H1 (cell line): ENCODE results near the gene PILRB. TPM values are rescaled to one million over a fixed set of nuclear protein-coding genes. Genes with fewer than 3 reads are reported as not detected.

Experiments
- CTCF ChIA-PET: fragments of 300-600 bp; sonication (Branson Sonifier 250); formaldehyde crosslinking; loops from one replicate; lab custom pipeline; 2021; ENCODE audit not compliant: partially characterized antibody; lab: Charles Lee
- POLR2A ChIA-PET: fragments of 300-600 bp; sonication (Branson Sonifier 250); formaldehyde crosslinking; loops from one replicate; lab custom pipeline; 2021; ENCODE audit warnings: inconsistent platforms; ENCODE audit not compliant: partially characterized antibody; lab: Charles Lee
- DNase-seq, 2 experiments: peaks; one replicate each; pipeline versions ENCODE4 v3.0.0 to v3.0.0-alpha.2; 2010 to 2022; ENCODE audit warnings: low spot score in 2 of 2, low read depth in 1 of 2, mixed read lengths in 1 of 2
- FAIRE-seq: peaks from 2 replicates; lab custom pipeline; 2011; peaks lifted over from hg19 to GRCh38; lab: Jason Lieb, UNC
- H2AFZ ChIP-seq: 2 replicates; pipeline ENCODE4 v1.8.1; 2012; ENCODE audit warnings: low read length, inconsistent platforms
- H2AK5ac ChIP-seq: 2 replicates; pipeline ENCODE4 v1.6.1; 2013; ENCODE audit warnings: low read depth, low read length
- H2BK120ac ChIP-seq: replicated peaks from 2 replicates; pipeline ENCODE3; 2013; ENCODE audit warnings: low read depth, low read length, inconsistent platforms
- H2BK12ac ChIP-seq: 2 replicates; pipeline ENCODE4 v1.6.1; 2013; ENCODE audit warnings: low read depth, low read length
- H2BK15ac ChIP-seq: 2 replicates; pipeline ENCODE4 v1.6.1; 2013; ENCODE audit warnings: low read length
- H2BK20ac ChIP-seq: 2 replicates; pipeline ENCODE4 v1.6.1; 2013; ENCODE audit warnings: low read length
- H2BK5ac ChIP-seq: 2 replicates; pipeline ENCODE4 v1.6.1; 2013; ENCODE audit warnings: low read depth, low read length
- H3K14ac ChIP-seq: 2 replicates; pipeline ENCODE4 v1.6.1; 2013; ENCODE audit warnings: inconsistent platforms; ENCODE audit not compliant: insufficient read length
- H3K18ac ChIP-seq: 2 replicates; pipeline ENCODE4 v1.6.1; 2013; ENCODE audit warnings: low read length; ENCODE audit errors: extremely low read depth
- H3K23ac ChIP-seq: 2 replicates; pipeline ENCODE4 v1.6.1; 2013; ENCODE audit warnings: inconsistent platforms; ENCODE audit not compliant: insufficient read length
- H3K23me2 ChIP-seq: 2 replicates; pipeline ENCODE4 v1.6.1; 2013; ENCODE audit warnings: low read depth, low read length
- H3K27ac ChIP-seq: 2 replicates; pipeline ENCODE4 v1.6.1; 2011; ENCODE audit warnings: low read depth, low read length, inconsistent platforms
- H3K27me3 ChIP-seq, 4 experiments: replicated peaks in 1 of 4; 1 replicate in 1 of 4; 2 replicates in 3 of 4; pipeline versions ENCODE4 v1.6.1 to v1.8.1; 2011 to 2013; ENCODE audit warnings: low read length in 3 of 4, mild to moderate bottlenecking in 3 of 4, inconsistent platforms in 2 of 4, mixed read lengths in 2 of 4, moderate library complexity in 1 of 4; ENCODE audit not compliant: control insufficient read depth in 3 of 4, insufficient read depth in 3 of 4; ENCODE audit errors: extremely low read depth in 1 of 4
- H3K36me3 ChIP-seq, 4 experiments: 2 replicates each; pipeline versions ENCODE4 v1.6.1 to v1.8.1; 2011 to 2013; ENCODE audit warnings: mild to moderate bottlenecking in 4 of 4, low read length in 3 of 4, moderate library complexity in 2 of 4, control low read depth in 1 of 4, inconsistent platforms in 1 of 4; ENCODE audit not compliant: insufficient read depth in 4 of 4, control insufficient read depth in 2 of 4
- H3K4ac ChIP-seq: replicated peaks from 2 replicates; pipeline ENCODE3; 2013; ENCODE audit warnings: low read length, low read depth, mixed read lengths, inconsistent platforms; ENCODE audit not compliant: insufficient read length
- H3K4me1 ChIP-seq, 4 experiments: replicated peaks in 1 of 4; 1 replicate in 1 of 4; 2 replicates in 3 of 4; pipeline versions ENCODE4 v1.6.1 to v1.8.1; 2011 to 2013; ENCODE audit warnings: low read length in 3 of 4, inconsistent platforms in 2 of 4, mixed read lengths in 1 of 4; ENCODE audit not compliant: insufficient read depth in 4 of 4, control insufficient read depth in 3 of 4
- H3K4me2 ChIP-seq, 2 experiments: 2 replicates each; pipeline versions ENCODE4 v1.6.1 to v1.8.1; 2011 to 2013; ENCODE audit warnings: low read depth in 2 of 2, low read length in 2 of 2, control low read depth in 1 of 2, inconsistent platforms in 1 of 2, mild to moderate bottlenecking in 1 of 2; ENCODE audit not compliant: insufficient read depth in 1 of 2
- H3K4me3 ChIP-seq, 4 experiments: fragments of 200-600, 300-600 bp in 1 of 4; sonication (generic), shearing (Covaris generic), sonication (Bioruptor Twin) in 1 of 4; 2 replicates each; pipeline versions ENCODE4 v1.5.1 to v1.8.1; 2011 to 2016; ENCODE audit warnings: low read length in 4 of 4, low read depth in 3 of 4, control low read depth in 2 of 4, inconsistent platforms in 2 of 4, mild to moderate bottlenecking in 2 of 4, mixed read lengths in 1 of 4, moderate library complexity in 1 of 4; ENCODE audit not compliant: insufficient read depth in 2 of 4; ENCODE audit errors: extremely low read depth in 1 of 4
- H3K56ac ChIP-seq: replicated peaks from 2 replicates; pipeline ENCODE3; 2013; ENCODE audit warnings: low read depth, mild to moderate bottlenecking, mixed read lengths, low read length, inconsistent platforms; ENCODE audit not compliant: insufficient read length
- H3K79me1 ChIP-seq: 2 replicates; pipeline ENCODE4 v1.6.1; 2013; ENCODE audit warnings: low read depth, low read length, control low read depth
- H3K79me2 ChIP-seq, 2 experiments: 2 replicates each; pipeline versions ENCODE4 v1.6.1 to v1.8.1; 2012 to 2013; ENCODE audit warnings: low read length in 2 of 2, mild to moderate bottlenecking in 2 of 2, inconsistent platforms in 1 of 2; ENCODE audit not compliant: insufficient read depth in 2 of 2, control insufficient read depth in 1 of 2
- H3K9ac ChIP-seq, 4 experiments: replicated peaks in 1 of 4; 1 replicate in 1 of 4; 2 replicates in 3 of 4; pipeline versions ENCODE4 v1.6.1 to v1.8.1; 2011 to 2013; ENCODE audit warnings: low read depth in 3 of 4, low read length in 3 of 4, control low read depth in 2 of 4, mild to moderate bottlenecking in 2 of 4, moderate library complexity in 2 of 4, inconsistent platforms in 1 of 4; ENCODE audit errors: extremely low read depth in 1 of 4
- H3K9me3 ChIP-seq, 2 experiments: 2 replicates each; pipeline versions ENCODE4 v1.6.1 to v1.8.1; 2012 to 2013; ENCODE audit warnings: mild to moderate bottlenecking in 2 of 2, moderate library complexity in 2 of 2, control low read depth in 1 of 2, inconsistent platforms in 1 of 2, low read depth in 1 of 2, low read length in 1 of 2, mixed read lengths in 1 of 2; ENCODE audit not compliant: insufficient read depth in 2 of 2
- H4K20me1 ChIP-seq, 2 experiments: replicated peaks in 1 of 2; 2 replicates each; pipeline versions ENCODE3 to v1.8.1; 2011 to 2013; ENCODE audit warnings: inconsistent platforms in 2 of 2, low read length in 2 of 2, mild to moderate bottlenecking in 1 of 2; ENCODE audit not compliant: insufficient read depth in 2 of 2, control insufficient read depth in 1 of 2
- H4K5ac ChIP-seq: 2 replicates; pipeline ENCODE4 v1.6.1; 2013; ENCODE audit warnings: low read length, low read depth, mixed read lengths, inconsistent platforms; ENCODE audit not compliant: insufficient read length
- H4K8ac ChIP-seq: 2 replicates; pipeline ENCODE4 v1.8.0; 2013; ENCODE audit warnings: mild to moderate bottlenecking, moderate library complexity, low read length, inconsistent platforms; ENCODE audit not compliant: insufficient read depth; ENCODE audit errors: extremely low read depth
- H4K91ac ChIP-seq: replicated peaks from 2 replicates; pipeline ENCODE3; 2013; ENCODE audit warnings: low read length, mixed read lengths, inconsistent platforms; ENCODE audit not compliant: insufficient read length
- CBX8 ChIP-seq: fragments of 300-800, 300-1000 bp; sonication (generic); IDR thresholded peaks from 2 replicates; pipeline ENCODE4 v1.7.1; 2016; ENCODE audit warnings: low read depth, low read length, borderline replicate concordance
- HDAC2 ChIP-seq, 2 experiments: fragments of 300-600 bp in 1 of 2; sonication (generic) in 1 of 2; IDR thresholded peaks; 2 replicates each; pipeline ENCODE4 v1.6.1; 2011 to 2012; ENCODE audit warnings: low read depth in 2 of 2, low read length in 2 of 2, mild to moderate bottlenecking in 2 of 2, moderate library complexity in 2 of 2, borderline replicate concordance in 1 of 2, inconsistent platforms in 1 of 2
- KDM1A ChIP-seq: fragments of 200-600, 300-600 bp; sonication (generic); IDR thresholded peaks from 2 replicates; pipeline ENCODE4 v1.7.1; 2016; ENCODE audit warnings: mild to moderate bottlenecking, low read length, borderline replicate concordance
- RNF2 ChIP-seq: fragments of 200-900, 300-1000 bp; sonication (generic); IDR thresholded peaks from 2 replicates; pipeline ENCODE4 v1.7.1; 2016; ENCODE audit warnings: borderline replicate concordance, low read depth, mild to moderate bottlenecking, antibody characterized with exemption, low read length; ENCODE audit not compliant: poor library complexity, severe bottlenecking; ENCODE audit errors: missing control alignments
- WGBS, 2 experiments: shearing (Covaris generic) in 1 of 2; methylation state at CpG; one replicate each; pipeline versions ENCODE4 v1.1.6 to v1.1.7; 2013 to 2015; ENCODE audit warnings: low lambda C conversion rate in 2 of 2, mixed read lengths in 2 of 2, inconsistent platforms in 1 of 2, low coverage in 1 of 2, missing lambda C conversion rate in 1 of 2; ENCODE audit not compliant: insufficient replicate concordance in 2 of 2, insufficient coverage in 1 of 2, insufficient read length in 1 of 2; ENCODE audit errors: extremely low coverage in 1 of 2, missing lambda C conversion rate in 1 of 2; 5-methylcytosine and 5-hydroxymethylcytosine counted together
- polyA plus RNA-seq, 7 experiments: library from polyadenylated mRNA; depleted of rRNA in 3 of 7; stranded (reverse) in 5 of 7; unstranded in 2 of 7; fragments of >200 nt in 5 of 7; fragments of 200-250 nt in 2 of 7; gene quantifications; 1 replicate in 5 of 7; 2 replicates in 1 of 7; 4 replicates in 1 of 7; pipeline versions ENCODE4 v1.2.1 to v1.2.3, GENCODE V29; 2011 to 2013; ENCODE audit warnings: missing spikeins in 2 of 7, mixed read lengths in 2 of 7
- total RNA-seq: library from RNA; stranded (reverse); fragmentation: NEBNext Ultra II Directional; extraction: Animal tissue kit (Norgen Biotek cat#: 25700); gene quantifications from 2 replicates; pipeline ENCODE4 v1.2.1, GENCODE V29; 2021

PILRB gene
- total and polyA plus RNA-seq, 2 of the 8 experiments (the other 6 are each of a cell fraction or from before 2014, with no cell fraction given) = 32.2 to 49.9 TPM

DNA sequence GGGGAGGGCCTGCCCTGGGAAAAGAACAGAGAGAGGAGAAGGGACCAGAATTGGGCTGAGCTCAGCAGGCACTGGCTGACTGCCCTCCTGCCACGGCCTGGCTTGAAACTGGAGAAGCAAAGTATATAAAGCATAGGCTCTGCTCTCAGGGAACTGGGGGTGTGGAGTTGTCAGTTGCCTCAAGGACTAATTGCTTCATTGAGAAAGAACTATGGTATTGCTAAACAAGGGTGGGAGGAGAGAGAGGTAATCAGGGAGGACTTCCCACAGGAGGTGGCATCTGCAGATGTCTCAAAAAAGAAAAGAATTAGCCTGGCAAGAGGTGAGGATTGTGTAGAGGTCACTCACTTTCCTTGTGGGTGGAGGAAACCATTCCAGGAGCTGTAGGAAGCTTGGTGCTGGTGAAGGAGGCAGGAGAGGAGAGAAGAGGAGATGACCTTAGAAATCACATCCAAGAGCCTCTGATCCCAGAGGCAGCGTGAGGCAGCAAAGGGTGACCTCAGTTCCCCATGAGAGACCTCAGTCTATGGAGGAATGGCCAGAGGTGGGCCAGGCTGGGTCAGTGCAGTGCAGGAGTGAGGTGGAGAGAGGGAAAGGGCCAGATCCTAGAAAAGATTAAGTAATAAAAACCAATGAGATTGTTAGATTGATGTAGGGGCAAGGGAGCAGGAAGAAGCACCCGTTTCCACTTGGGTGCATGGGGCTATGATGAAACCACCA is 2.4 kb downstream of the PILRB start:
- H4K8ac ChIP-seq = no peak overlapping the region
- no peak overlapping the region for H3K9ac ChIP-seq
- FAIRE-seq (no peak), DNase-seq (no peak)
- no peak overlapping the region for H2AK5ac ChIP-seq
- no peak overlapping the region for H3K14ac ChIP-seq
- H4K20me1 ChIP-seq = peaks cover 0 to 7% of the 10 kb centered on the region in 2 experiments
- no peaks in the 10 kb centered on the region for H3K27me3 ChIP-seq
- no peak overlapping the region for H2AFZ ChIP-seq
- no peaks in the 10 kb centered on the region for H3K9me3 ChIP-seq
- H3K56ac ChIP-seq = no peak overlapping the region
- H3K18ac ChIP-seq = no peak overlapping the region
- no peaks in the 10 kb centered on the region for H3K79me2 ChIP-seq
- no peak for TF ChIP-seq HDAC2 (IDR thresholded peaks at IDR 0.05; ENCODE audit: borderline replicate concordance in 1 of 2, low read depth in 2 of 2, low read length in 2 of 2)
- TF ChIP-seq CBX8 = no peak
- no peak for TF ChIP-seq KDM1A
- TF ChIP-seq RNF2 = no peak
- no peak overlapping the region for H2BK20ac ChIP-seq
- POLR2A ChIA-PET = interaction anchor here (0.6 to 2.3 kb wide), 6 partner anchors 9 to 205 kb away, joined by 3 to 12 read pairs (median 4); partner anchors contain the start of genes MEPCE and ZCWPW1
- H3K23ac ChIP-seq = no peak overlapping the region
- H4K5ac ChIP-seq = no peak overlapping the region
- no peak overlapping the region for H3K4ac ChIP-seq
- H3K4me2 ChIP-seq = no peak overlapping the region
- no peak overlapping the region for H2BK15ac ChIP-seq
- CTCF ChIA-PET = interaction anchor here (1.2 to 2.3 kb wide), 3 partner anchors 9 to 47 kb away, joined by 3 to 14 read pairs (median 5); no protein-coding TSS in a partner anchor
- no peaks in the 10 kb centered on the region for H3K79me1 ChIP-seq
- H3K4me3 ChIP-seq = no peak overlapping the region
- H3K23me2 ChIP-seq = no peaks in the 10 kb centered on the region
- H2BK12ac ChIP-seq = no peak overlapping the region
- 98% methylated on average over 3 of the region's 3 CpGs; no CpG with 5 or more reads in 1 of the 2 experiments for WGBS, 2 experiments
- H4K91ac ChIP-seq = no peak overlapping the region
- H3K27ac ChIP-seq = no peak overlapping the region
- no peak overlapping the region for H2BK5ac ChIP-seq
- no peaks in the 10 kb centered on the region for H3K4me1 ChIP-seq
- H3K36me3 ChIP-seq = peaks cover 24 to 67% (median 49%) of the 10 kb centered on the region in 4 experiments
- H2BK120ac ChIP-seq = no peak overlapping the region
